NOMO-1 treated with dmso at 0.1 percent for 144 hours (cell line): ENCODE measurements around the gene CELF5.

ENCODE experiments used
- DNase-seq: peaks from one replicate; lab custom pipeline; 2025; ENCODE audit not compliant: unreplicated experiment; lab: John Stamatoyannopoulos, UW

The CELF5 gene

DNA sequence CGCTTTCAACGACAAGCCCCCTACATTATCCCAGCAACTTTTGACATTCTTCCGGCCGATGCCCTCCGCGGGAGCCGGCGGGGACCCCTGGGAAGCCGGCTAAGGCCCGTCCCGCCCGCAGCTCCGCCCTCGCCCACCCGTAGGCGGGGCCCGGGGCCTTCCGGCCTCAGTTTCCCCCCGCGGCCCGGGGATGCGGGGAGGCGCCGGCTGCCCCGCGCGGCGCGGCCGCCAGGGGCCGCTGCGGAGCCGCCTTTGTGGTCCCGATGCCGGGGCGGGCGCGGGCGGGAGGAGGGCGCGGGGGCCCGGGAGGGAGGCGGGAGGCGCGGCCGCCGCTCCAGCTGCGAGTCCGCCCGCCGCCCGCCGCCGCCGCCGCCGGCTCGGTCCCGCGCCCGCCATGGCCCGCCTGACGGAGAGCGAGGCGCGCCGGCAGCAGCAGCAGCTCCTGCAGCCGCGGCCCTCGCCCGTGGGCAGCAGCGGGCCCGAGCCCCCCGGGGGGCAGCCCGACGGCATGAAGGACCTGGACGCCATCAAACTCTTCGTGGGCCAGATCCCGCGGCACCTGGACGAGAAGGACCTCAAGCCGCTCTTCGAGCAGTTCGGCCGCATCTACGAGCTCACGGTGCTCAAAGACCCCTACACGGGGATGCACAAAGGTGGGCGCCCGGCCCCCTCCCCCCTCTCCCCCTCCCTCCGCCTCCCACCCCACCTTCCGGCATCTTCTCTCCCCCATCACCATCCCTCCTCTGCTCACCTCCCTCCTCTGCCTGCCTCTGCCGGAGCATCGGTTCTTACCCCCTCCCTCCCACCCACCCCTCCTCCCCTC, at the start of gene CELF5:
TSS of gene CELF5 (plus strand) at position 316 of the 823 bp plus-strand sequence. CDS start at position 395, 79 bp downstream.
- DNase-seq = no peak

DNA sequence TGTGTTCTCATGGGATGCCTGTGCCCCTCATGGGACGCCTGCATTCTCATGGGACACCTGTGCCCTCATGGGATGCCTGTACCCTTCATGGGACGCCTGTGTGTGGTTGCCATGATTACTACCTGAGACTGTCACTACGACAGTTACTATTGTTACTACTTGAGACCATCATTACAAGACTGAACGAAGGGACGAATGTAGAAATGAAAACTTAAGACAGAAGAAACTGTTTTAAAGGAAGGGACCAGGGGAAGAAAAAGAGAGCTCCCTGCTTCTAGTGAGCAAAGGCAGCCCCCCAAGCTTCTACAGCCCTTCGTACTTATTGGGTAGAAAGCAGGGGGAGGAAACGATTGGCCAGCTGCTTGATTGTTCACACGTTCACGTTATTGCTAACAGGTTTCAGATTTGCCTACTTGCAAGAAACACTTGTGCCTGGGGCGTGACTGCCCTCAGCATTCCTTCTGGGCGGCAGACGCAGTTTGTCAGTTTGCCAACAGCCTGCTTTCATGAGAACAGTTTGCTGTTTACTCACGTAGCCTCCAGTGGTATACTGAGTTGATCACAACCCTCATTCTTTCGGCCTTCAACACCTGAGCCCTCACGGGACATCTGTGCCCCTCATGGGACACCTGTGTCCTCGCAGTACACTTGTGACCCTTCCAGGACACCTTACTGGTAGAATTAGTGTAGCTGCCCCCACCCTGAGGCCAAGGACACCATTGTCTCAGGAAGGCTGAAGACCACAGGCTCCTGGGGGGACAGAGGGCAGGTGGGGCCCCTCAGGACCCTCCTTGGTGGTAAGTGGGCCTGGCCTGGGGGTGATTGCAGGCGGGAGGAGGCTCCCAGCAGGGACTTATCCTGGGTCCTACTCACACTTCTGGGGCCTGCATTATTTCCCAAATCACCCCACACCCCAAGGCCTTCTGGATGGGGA, 48.4 kb upstream of the CELF5 start:
- DNase-seq = no peak

DNA sequence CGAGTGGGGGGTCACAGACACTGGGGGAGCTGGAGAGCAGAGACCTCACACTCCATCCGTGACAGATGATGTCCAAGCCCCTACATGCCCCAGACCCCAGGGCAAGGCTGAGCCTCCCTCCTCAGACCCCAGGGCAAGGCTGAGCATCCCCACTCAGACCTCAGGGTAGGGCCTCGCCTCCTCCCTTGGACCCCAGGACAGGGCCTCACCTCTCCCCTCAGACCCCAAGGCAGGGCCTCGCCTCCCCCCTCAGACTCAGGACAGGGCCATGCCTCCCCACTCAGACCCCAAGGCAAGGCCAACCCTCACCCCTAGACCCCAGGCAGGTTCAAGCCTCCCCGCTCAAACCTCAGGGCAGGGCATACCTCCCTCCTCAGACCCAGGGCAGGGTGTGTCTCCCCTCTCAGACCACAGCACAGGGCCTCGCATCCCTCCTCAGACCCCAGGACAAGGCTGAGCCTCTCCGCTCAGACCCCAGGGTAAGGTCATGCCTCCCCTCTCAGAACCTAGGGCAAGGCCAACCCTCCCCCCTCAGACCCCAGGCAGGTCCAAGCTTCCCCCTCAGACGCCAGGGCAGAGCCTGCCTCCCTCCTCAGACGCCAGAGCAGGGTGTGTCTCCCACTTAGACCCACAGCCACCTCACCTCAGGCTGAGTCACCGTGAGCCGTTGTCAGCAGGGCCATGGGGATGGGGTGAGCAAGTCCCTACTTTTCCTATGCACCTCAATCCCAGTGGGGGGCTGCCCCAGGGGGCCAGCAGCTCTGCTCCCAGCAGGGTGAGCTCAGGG, 47.6 kb upstream of the CELF5 start:
- DNase-seq = peak; percentile 27

DNA sequence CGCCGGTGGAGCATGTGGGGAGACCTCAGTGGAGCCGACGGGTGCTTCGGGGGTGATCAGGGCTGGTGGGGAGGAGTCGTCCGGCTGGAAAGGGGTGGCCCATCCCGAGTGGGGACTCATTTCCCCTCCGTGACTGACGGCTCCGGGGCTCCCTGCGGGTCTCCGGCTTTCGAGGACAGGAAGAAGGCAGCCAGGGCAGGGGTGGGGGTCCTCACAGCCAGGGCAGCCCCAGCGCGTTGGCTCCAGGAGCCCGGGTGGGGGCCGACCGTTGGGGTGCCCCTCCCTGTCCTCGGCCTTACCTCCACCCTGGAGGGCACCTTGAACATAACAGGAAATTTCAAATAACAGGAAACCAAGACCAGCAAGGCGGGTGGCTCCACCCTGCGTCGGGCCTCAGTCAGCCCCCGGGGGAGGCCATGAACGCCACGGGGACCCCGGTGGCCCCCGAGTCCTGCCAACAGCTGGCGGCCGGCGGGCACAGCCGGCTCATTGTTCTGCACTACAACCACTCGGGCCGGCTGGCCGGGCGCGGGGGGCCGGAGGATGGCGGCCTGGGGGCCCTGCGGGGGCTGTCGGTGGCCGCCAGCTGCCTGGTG, 46.0 kb upstream of the CELF5 start, which contains the start of gene S1PR4:
TSS of gene S1PR4 (plus strand) at position 393 of the 596 bp plus-strand sequence. CDS start at position 417, 24 bp downstream.
- peak; percentile 60 for DNase-seq

DNA sequence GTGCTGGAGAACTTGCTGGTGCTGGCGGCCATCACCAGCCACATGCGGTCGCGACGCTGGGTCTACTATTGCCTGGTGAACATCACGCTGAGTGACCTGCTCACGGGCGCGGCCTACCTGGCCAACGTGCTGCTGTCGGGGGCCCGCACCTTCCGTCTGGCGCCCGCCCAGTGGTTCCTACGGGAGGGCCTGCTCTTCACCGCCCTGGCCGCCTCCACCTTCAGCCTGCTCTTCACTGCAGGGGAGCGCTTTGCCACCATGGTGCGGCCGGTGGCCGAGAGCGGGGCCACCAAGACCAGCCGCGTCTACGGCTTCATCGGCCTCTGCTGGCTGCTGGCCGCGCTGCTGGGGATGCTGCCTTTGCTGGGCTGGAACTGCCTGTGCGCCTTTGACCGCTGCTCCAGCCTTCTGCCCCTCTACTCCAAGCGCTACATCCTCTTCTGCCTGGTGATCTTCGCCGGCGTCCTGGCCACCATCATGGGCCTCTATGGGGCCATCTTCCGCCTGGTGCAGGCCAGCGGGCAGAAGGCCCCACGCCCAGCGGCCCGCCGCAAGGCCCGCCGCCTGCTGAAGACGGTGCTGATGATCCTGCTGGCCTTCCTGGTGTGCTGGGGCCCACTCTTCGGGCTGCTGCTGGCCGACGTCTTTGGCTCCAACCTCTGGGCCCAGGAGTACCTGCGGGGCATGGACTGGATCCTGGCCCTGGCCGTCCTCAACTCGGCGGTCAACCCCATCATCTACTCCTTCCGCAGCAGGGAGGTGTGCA, 45.3 kb upstream of the CELF5 start:
- peak; percentile 28 for DNase-seq

DNA sequence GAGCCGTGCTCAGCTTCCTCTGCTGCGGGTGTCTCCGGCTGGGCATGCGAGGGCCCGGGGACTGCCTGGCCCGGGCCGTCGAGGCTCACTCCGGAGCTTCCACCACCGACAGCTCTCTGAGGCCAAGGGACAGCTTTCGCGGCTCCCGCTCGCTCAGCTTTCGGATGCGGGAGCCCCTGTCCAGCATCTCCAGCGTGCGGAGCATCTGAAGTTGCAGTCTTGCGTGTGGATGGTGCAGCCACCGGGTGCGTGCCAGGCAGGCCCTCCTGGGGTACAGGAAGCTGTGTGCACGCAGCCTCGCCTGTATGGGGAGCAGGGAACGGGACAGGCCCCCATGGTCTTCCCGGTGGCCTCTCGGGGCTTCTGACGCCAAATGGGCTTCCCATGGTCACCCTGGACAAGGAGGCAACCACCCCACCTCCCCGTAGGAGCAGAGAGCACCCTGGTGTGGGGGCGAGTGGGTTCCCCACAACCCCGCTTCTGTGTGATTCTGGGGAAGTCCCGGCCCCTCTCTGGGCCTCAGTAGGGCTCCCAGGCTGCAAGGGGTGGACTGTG, 44.6 kb upstream of the CELF5 start:
- no peak for DNase-seq

DNA sequence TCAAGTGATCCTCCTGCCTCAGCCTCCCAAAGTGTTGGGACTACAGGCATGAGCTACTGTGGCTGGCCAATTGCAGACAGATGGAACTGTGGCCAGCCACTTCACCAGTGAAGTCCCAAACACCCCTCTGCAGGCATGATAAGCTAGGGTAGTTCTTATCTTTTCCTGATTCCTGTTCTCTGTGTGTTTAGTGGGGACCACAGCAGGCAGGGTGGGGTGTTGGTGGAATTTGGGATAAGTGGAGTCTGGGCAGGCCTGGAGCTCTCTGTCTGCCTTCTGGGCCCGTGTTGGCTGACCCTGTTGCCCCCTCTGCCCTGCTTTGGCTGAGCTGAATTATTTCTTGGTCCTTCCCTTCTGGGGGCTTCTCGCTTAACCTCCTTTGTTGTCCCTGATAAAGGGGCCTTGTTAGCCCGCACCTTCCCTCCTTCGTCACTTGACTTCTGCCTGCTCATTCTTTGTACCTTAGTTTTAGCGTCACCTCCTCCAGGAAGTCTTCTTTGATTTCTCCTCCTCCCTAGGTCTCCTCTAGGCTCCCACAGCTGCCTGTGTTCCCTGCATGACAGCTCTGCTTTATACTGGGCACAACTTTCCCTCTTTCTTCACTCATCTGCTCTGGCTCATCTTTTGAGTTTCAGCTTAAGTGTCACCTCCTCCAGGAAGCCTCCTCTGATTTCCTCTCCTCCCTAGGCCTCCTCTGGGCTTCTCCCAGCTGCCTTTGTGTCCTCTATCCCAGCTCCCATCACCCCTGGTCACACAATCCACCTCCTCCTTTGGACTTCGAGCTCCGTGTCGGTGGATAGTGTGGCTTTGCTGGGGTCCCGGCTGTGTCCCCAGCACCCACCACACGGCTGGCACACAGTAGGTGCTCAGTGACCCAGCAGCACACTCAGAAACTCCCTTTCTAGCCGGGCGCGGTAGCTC, 40.5 kb upstream of the CELF5 start:
- no peak for DNase-seq

DNA sequence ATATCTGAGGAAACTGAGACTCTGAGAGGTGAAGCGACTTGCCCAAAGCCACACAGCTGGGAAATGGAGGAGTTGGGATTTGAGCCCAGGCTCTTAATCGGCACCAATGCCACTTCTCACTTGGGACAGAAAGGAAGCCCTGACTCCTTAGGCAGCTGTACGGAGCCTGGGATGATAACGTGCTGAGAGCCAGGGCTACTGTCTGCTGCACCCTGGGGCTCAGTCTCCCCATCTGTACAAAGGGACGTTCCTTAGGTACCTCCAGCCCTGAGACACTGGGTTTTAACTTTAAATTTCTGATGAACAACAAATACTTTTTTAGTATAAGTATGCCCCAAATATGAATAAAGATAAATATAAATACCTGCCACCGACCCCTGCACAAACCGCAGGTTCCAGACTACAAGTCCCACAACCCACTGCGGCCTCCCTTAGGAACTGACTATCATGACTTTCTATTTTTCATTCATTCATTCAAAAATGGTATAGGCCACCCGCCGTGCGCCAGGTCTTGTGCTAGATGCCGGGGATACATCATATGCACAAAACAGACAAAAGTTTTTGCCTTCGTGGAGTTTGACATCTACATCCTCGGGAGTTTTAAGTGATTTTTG, 39.5 kb upstream of the CELF5 start:
- DNase-seq = peak; percentile 65

DNA sequence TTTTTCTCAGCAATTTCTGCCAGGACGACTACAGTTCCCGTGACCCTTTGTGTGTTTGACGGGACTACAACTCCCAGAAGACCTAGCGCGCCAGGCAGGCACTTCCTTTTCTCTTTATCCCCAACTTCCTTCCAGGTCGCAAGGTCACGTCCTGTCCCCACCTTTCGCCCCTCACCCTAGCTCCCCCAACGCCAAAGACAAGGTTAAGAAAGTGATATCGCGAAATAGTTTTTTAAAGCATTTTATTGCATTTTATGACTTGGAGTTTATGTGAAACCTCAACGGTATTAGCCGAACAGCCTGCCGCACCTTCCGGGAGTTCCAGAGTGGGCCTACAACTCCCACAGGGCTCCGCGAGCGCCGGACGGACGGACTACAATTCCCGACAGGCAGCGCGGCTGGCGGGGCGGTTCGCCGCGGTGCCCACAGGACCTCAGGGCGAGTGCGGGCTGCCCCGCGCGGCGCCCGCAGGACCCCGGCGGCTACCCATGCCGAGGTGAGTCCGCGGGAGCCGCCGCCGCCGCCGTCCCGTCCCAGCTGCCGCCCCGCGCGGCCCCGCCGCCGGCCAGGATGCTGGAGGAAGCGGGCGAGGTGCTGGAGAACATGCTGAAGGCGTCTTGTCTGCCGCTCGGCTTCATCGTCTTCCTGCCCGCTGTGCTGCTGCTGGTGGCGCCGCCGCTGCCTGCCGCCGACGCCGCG, 38.9 kb upstream of the CELF5 start, which contains the start of gene NCLN:
TSS of gene NCLN (plus strand) at position 470 of the 699 bp plus-strand sequence. CDS start at position 571, 101 bp downstream.
- DNase-seq = peak; percentile 95

DNA sequence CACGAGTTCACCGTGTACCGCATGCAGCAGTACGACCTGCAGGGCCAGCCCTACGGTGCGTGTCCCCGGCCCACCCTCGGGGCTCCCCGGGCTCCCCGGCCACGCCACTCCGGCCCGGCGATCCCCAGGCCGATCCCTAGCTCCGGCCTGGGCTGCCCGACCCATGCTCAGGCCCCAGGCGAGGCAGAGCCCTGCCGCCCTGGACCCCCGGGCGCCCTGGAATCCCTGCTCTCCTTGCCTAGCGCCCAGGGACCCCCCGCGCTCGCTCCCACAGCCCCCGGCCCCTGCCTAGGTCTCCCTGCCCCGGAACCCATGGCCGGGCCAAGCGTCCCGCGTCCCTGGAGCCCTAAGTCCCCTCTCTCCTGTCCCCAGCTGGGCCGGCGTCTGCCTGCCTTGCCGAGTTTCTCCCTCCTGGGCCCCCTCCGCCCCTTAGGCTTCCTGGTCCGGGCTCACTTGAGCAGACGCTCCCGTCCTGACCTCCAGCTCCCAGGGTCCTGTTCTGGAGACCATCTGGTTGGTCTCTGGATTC, 38.2 kb upstream of the CELF5 start:
- no peak for DNase-seq

DNA sequence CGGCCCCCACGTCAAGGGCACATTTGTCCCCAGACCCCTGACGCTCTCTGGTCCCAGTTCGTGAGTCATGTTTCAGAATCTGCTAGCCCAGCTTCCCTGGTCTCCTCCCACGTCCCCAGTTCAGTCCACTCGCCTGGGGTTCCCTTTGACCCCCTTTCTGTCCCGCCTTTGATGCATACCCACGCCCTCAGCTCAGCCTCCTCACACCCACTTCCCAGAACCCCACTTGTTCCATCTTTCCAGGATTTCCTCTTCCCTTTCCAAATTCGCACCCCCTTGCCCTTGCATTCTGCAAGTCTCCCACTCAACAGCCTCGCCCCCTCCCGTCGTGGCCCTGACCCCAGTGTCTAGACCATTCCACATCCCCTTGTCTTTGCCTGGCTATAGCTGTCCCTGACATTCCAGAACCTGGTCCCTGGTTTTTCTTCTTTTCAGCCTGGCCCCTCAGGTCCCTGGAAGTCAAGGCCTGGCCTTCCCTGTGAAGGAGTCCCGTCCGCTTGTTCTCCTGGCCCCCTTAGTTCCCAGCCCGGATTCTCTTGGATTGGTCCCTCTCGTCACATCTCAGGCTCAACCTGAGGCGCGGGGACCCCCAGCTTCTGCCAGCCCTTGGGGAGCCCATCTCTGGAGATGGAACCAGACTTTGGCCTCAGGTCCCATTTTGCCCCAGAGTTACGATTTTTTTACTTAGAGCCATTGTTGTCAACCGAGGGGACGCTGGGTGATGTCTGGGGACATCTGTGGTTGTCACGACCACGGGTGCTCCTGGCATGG, 37.4 kb upstream of the CELF5 start:
- DNase-seq = no peak

DNA sequence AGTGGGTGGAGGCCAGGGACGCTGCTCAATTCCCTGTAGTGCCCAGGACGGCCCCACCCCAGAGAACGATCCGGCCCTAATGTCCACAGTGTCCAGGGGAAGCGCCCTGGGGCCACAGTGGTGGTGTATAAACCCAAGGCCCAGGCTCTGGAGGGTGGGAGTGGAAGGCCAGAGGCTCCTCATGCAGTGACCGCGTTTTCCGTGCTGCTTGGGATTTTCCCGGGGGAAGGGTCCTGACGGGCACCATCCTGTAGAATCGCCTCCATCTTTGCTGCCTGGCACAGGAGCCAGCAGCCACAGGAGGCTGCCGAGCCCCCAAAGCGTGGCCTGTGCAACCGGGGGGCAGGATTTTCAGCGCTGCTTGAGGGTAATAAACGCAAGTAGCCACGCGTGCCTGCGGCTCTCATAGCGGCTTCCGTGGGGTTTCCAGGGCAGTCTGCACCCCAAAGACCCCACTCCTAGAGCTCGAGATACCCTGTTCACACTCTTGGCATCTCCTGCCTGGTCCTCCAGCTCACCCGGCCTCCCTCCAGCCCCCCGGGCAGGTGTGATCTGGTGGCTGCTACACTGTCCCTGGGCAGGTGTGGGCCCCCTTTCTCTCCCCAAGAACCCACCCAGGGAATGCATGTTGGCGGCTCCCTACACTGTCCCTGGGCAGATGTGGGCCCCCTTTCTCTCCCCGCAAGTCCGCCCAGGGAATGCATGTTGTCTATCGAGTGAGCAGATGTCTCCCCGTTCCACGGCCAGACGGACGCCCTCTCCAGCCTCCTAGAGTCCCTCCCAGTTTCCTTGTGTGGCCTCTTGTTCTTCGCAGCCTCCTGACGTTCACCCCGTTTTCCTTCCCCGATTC, 36.6 kb upstream of the CELF5 start:
- no peak for DNase-seq

DNA sequence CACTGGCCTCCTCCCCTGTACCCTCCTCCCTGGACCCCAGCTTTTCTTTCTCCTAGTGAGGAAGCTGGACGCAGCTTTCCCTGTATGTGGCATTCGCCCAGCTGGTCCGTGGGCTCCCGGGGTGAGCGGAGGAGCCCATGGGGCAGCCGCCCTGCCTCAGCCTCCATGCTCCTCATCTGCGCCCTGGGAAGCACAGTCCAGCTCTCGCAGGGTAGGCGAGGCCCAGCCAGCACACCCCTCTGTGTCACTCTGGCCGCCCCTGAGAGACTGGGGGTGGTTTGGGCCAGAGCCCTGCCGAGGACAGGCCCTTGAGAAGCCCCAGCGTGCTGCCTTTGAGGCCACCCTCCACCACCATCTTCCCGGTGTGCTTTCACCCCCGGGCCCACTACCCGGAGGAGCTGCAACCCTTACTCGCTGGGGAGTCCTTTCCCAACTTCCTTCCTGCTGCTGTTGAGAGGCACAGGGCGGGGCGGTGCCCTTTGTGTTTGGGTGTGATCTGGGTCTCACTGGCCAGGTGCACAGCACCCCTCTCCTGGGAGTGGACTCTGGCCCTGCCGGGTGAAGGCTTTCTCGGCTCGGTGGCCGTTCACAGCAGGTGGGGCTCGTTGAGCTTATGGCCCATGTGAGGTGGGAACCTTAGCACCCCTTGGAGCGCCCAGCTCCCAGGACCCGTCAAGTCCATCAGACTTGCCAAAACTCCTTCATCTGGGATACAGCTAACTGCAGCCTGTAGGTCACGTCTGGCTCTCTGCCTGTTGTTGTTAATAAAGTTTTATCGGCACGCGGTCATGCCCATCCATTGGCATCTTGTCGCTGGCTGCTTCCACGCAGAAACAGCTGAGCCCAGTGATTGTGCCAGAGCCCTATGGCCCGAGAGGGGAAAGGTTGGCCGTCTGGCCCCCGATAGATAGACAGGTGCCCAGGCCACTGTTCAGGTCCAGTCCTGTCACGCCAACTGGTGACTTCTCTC, 35.5 kb upstream of the CELF5 start:
- no peak for DNase-seq
